Activated CD4-positive, alpha-beta memory T cell treated with anti-CD3 and anti-CD28 coated beads for 36 hours (primary cell): ENCODE results near the gene SZRD1. TPM values are rescaled to one million over a fixed set of nuclear protein-coding genes. Genes with fewer than 3 reads are reported as not detected.
A peak's percentile ranks its signal among the peaks of the same experiment; 100 is the strongest.
"Not testable (repeated sequence)": the region's sequence is repeated elsewhere in the genome, so short reads cannot be mapped to it uniquely, and the experiment has no call there.

Experiments
- CTCF ChIA-PET: fragments of 350-600 bp; sonication (Branson Sonifier 250); formaldehyde crosslinking; loops from one replicate; lab custom pipeline; 2021; ENCODE audit warnings: antibody characterized with exemption, inconsistent platforms; lab: Charles Lee
- POLR2A ChIA-PET: fragments of 350-600 bp; sonication (Branson Sonifier 250); formaldehyde crosslinking; loops from one replicate; lab custom pipeline; 2021; ENCODE audit warnings: antibody characterized with exemption; lab: Charles Lee
- DNase-seq: peaks from one replicate; pipeline ENCODE4 v3.0.0-alpha.2; 2020
- H3K27ac Mint-ChIP-seq: one replicate; pipeline ENCODE4 v1.8.0; 2021; ENCODE audit warnings: mixed read lengths
- H3K27me3 Mint-ChIP-seq: one replicate; pipeline ENCODE4 v1.8.0; 2021; ENCODE audit warnings: mixed read lengths
- H3K36me3 Mint-ChIP-seq: one replicate; pipeline ENCODE4 v1.8.0; 2021; ENCODE audit warnings: mixed read lengths
- H3K4me1 Mint-ChIP-seq: one replicate; pipeline ENCODE4 v1.8.0; 2021; ENCODE audit warnings: low read depth, mixed read lengths
- H3K4me3 Mint-ChIP-seq: one replicate; pipeline ENCODE4 v1.8.0; 2021; ENCODE audit warnings: mild to moderate bottlenecking, mixed read lengths
- H3K9me3 Mint-ChIP-seq: one replicate; pipeline ENCODE4 v1.8.0; 2021; ENCODE audit warnings: mixed read lengths
- intact Hi-C: fragments of 100-400 bp; cut with micrococcal nuclease; formaldehyde crosslinking; loops from one replicate; pipeline ENCODE4 v1.15.1; 2023
- total RNA-seq, 2 experiments: library from RNA; stranded (reverse); gene quantifications; one replicate each; pipeline ENCODE4 v1.2.3, GENCODE V29; 2021

SZRD1 gene
- total RNA-seq, 2 experiments from 2014 or later, result 185 to 191 TPM

- Mint-ChIP-seq H3K4me1 (peaks cover 30% of the 10 kb centered on the region), H3K9me3 (no peaks in the 10 kb centered on the region), H3K27me3 (no peaks in the 10 kb centered on the region), H3K36me3 (peaks cover 3% of the 10 kb centered on the region), H3K27ac (no peak overlapping the region), H3K4me3 (no peak overlapping the region)
- POLR2A ChIA-PET, result no interaction called here
- CTCF ChIA-PET, result interaction anchor here (0.7 to 2.6 kb wide), 3 partner anchors 13 to 15 kb away, joined by 4 to 10 read pairs (median 4); no protein-coding TSS in a partner anchor
- DNase-seq, result no peak
- intact Hi-C loops, result loop anchor here (5.0 kb wide), 1 partner anchor 92 kb away; the partner anchor contains the start of gene NECAP2
Observed at GRCh38 chr1:16349847-16350406, 17.1 kb upstream of the SZRD1 start.

GRCh38 chr1:16351456-16351993, 15.5 kb upstream of the SZRD1 start:
- intact Hi-C loops, result loop anchor here (5.0 kb wide), 1 partner anchor 91 kb away; the partner anchor contains the start of gene NECAP2

GRCh38 chr1:16351994-16352841, 14.8 kb upstream of the SZRD1 start, which contains the start of gene FBXO42:
Gene FBXO42 (minus strand): TSS chr1:16352480. CDS start chr1:16315418, 37,062 bp downstream.
- POLR2A ChIA-PET, result interaction anchor here (0.6 to 3.4 kb wide), 7 partner anchors 11 to 145 kb away, joined by 3 to 22 read pairs (median 4); partner anchors contain the start of genes CPLANE2, NECAP2 and SZRD1
- peak within 1 kb of the TSS; percentile 91 for H3K27ac Mint-ChIP-seq
- H3K4me1 Mint-ChIP-seq, result peaks cover 27% of the 10 kb centered on the region
- no peaks in the 10 kb centered on the region for H3K9me3 Mint-ChIP-seq
- H3K27me3 Mint-ChIP-seq, result no peaks in the 10 kb centered on the region
- intact Hi-C loops, result loop anchor here (1.0 to 5.0 kb wide), 2 partner anchors 15 to 90 kb away; partner anchors contain the start of genes NECAP2 and SZRD1
- peak within 1 kb of the TSS; percentile 88 for H3K4me3 Mint-ChIP-seq
- H3K36me3 Mint-ChIP-seq, result peaks cover 3% of the 10 kb centered on the region
- peak; percentile 95 for DNase-seq
- CTCF ChIA-PET, result interaction anchor here (0.7 to 3.6 kb wide), 7 partner anchors 9 to 614 kb away, joined by 3 to 79 read pairs (median 4); partner anchors contain the start of genes NECAP2 and SZRD1

More at GRCh38 chr1:16351456-16351993, 15.5 kb upstream of the SZRD1 start:
- peaks cover 27% of the 10 kb centered on the region for H3K4me1 Mint-ChIP-seq
- H3K36me3 Mint-ChIP-seq, result peaks cover 3% of the 10 kb centered on the region
- POLR2A ChIA-PET, result interaction anchor here (0.6 to 3.4 kb wide), 7 partner anchors 12 to 145 kb away, joined by 3 to 22 read pairs (median 4); partner anchors contain the start of genes CPLANE2, NECAP2 and SZRD1
- H3K4me3 Mint-ChIP-seq, result peak overlapping the region; percentile 88
- H3K27ac Mint-ChIP-seq, result peak overlapping the region; percentile 79
- H3K9me3 Mint-ChIP-seq, result no peaks in the 10 kb centered on the region
- no peak for DNase-seq
- CTCF ChIA-PET, result interaction anchor here (0.7 to 3.6 kb wide), 7 partner anchors 10 to 613 kb away, joined by 3 to 79 read pairs (median 4); partner anchors contain the start of genes NECAP2 and SZRD1
- H3K27me3 Mint-ChIP-seq, result no peaks in the 10 kb centered on the region

- Mint-ChIP-seq H3K9me3 (no peaks in the 10 kb centered on the region), H3K4me3 (peak overlapping the region; percentile 88), H3K4me1 (peaks cover 26% of the 10 kb centered on the region), H3K27me3 (no peaks in the 10 kb centered on the region), H3K27ac (peak overlapping the region; percentile 91), H3K36me3 (peaks cover 3% of the 10 kb centered on the region)
- intact Hi-C loops, result loop anchor here (1.0 to 5.0 kb wide), 2 partner anchors 14 to 89 kb away; partner anchors contain the start of genes NECAP2 and SZRD1
- ChIA-PET CTCF (interaction anchor here (1.0 to 3.6 kb wide), 5 partner anchors 8 to 87 kb away, joined by 3 to 79 read pairs (median 4); partner anchors contain the start of genes NECAP2 and SZRD1), POLR2A (interaction anchor here (1.0 to 3.4 kb wide), 5 partner anchors 10 to 117 kb away, joined by 4 to 22 read pairs (median 5); partner anchors contain the start of genes CPLANE2, NECAP2 and SZRD1)
- DNase-seq, result peak; percentile 13
Observed at GRCh38 chr1:16352842-16353535, 14.1 kb upstream of the SZRD1 start.

- Mint-ChIP-seq H3K4me3 (no peak overlapping the region), H3K36me3 (peaks cover 3% of the 10 kb centered on the region), H3K4me1 (peaks cover 19% of the 10 kb centered on the region), H3K27me3 (no peaks in the 10 kb centered on the region), H3K9me3 (no peaks in the 10 kb centered on the region), H3K27ac (no peak overlapping the region)
- intact Hi-C loops, result loop anchor here (5.0 kb wide), 1 partner anchor 88 kb away; the partner anchor contains the start of gene NECAP2
- ChIA-PET CTCF (interaction anchor here (1.0 to 3.6 kb wide), 3 partner anchors 10 to 276 kb away, joined by 5 to 79 read pairs (median 6); partner anchors contain the start of gene SZRD1), POLR2A (interaction anchor here (1.4 kb wide), 1 partner anchor 13 kb away, joined by 5 read pairs; no protein-coding TSS in a partner anchor)
- DNase-seq, result no peak
Observed at GRCh38 chr1:16354619-16355018, 12.4 kb upstream of the SZRD1 start.

GRCh38 chr1:16356867-16357266, 10.2 kb upstream of the SZRD1 start:
- H3K27ac Mint-ChIP-seq, result no peak overlapping the region
- POLR2A ChIA-PET, result no interaction called here
- DNase-seq, result no peak
- H3K9me3 Mint-ChIP-seq, result no peaks in the 10 kb centered on the region
- intact Hi-C loops, result no loop called here
- no peaks in the 10 kb centered on the region for H3K27me3 Mint-ChIP-seq
- peaks cover 3% of the 10 kb centered on the region for H3K4me1 Mint-ChIP-seq
- H3K4me3 Mint-ChIP-seq, result no peak overlapping the region
- no peaks in the 10 kb centered on the region for H3K36me3 Mint-ChIP-seq
- CTCF ChIA-PET, result no interaction called here

GRCh38 chr1:16365146-16365498, 1.9 kb upstream of the SZRD1 start:
- POLR2A ChIA-PET, result interaction anchor here (3.6 kb wide), 1 partner anchor 12 kb away, joined by 22 read pairs; the partner anchor contains the start of gene FBXO42
- H3K4me3 Mint-ChIP-seq, result not testable (repeated sequence)
- intact Hi-C loops, result loop anchor here (5.0 to 10.0 kb wide), 6 partner anchors 130 to 750 kb away; partner anchors contain the start of genes DDI2, FAM131C, RNU1-1 and ZBTB17

GRCh38 chr1:16367258-16367967, 371 bp downstream of the SZRD1 start:
- H3K4me1 Mint-ChIP-seq, result peaks cover 33% of the 10 kb centered on the region
- no peaks in the 10 kb centered on the region for H3K9me3 Mint-ChIP-seq
- ChIA-PET CTCF (interaction anchor here (1.8 to 5.9 kb wide), 2 partner anchors 14 to 73 kb away, joined by 7 to 79 read pairs; partner anchors contain the start of genes FBXO42 and NECAP2), POLR2A (interaction anchor here (0.6 to 3.6 kb wide), 11 partner anchors 12 to 146 kb away, joined by 3 to 22 read pairs (median 4); partner anchors contain the start of genes FBXO42 and NECAP2)
- DNase-seq, result peak; percentile 92
- intact Hi-C loops, result loop anchor here (1.0 to 10.0 kb wide), 14 partner anchors 15 to 841 kb away; partner anchors contain the start of genes CPLANE2, DDI2, DNAJC16 and FAM131C
- H3K27ac Mint-ChIP-seq, result peak overlapping the region; percentile 100
- H3K27me3 Mint-ChIP-seq, result no peaks in the 10 kb centered on the region
- H3K36me3 Mint-ChIP-seq, result peaks cover 14% of the 10 kb centered on the region
- H3K4me3 Mint-ChIP-seq, result peak overlapping the region; percentile 97

More at GRCh38 chr1:16365146-16365498, 1.9 kb upstream of the SZRD1 start:
- H3K27ac Mint-ChIP-seq, H3K9me3 Mint-ChIP-seq, DNase-seq, H3K27me3 Mint-ChIP-seq: not testable (repeated sequence)
- Mint-ChIP-seq H3K36me3 (peaks cover 10% of the 10 kb centered on the region), H3K4me1 (peaks cover 17% of the 10 kb centered on the region)
- CTCF ChIA-PET, result interaction anchor here (0.6 to 5.9 kb wide), 5 partner anchors 12 to 674 kb away, joined by 4 to 79 read pairs (median 5); partner anchors contain the start of gene FBXO42

GRCh38 chr1:16367968-16368890, 1.2 kb downstream of the SZRD1 start:
- peaks cover 40% of the 10 kb centered on the region for H3K4me1 Mint-ChIP-seq
- peak; percentile 28 for DNase-seq

More at GRCh38 chr1:16367968-16368890, 1.2 kb downstream of the SZRD1 start:
- Mint-ChIP-seq H3K27me3 (no peaks in the 10 kb centered on the region), H3K27ac (peak overlapping the region; percentile 100), H3K9me3 (no peaks in the 10 kb centered on the region), H3K4me3 (peak overlapping the region; percentile 97), H3K36me3 (peaks cover 20% of the 10 kb centered on the region)
- CTCF ChIA-PET, result interaction anchor here (0.7 to 1.8 kb wide), 2 partner anchors 15 to 72 kb away, joined by 4 to 7 read pairs; partner anchors contain the start of gene NECAP2
- intact Hi-C loops, result loop anchor here (1.0 to 10.0 kb wide), 14 partner anchors 16 to 842 kb away; partner anchors contain the start of genes CPLANE2, DDI2, DNAJC16 and FAM131C
- POLR2A ChIA-PET, result interaction anchor here (0.6 to 3.6 kb wide), 12 partner anchors 13 to 265 kb away, joined by 3 to 22 read pairs (median 4); partner anchors contain the start of genes FBXO42 and NECAP2
